GM12874 (cell line): Measurements from ENCODE around the gene UTRN.

Source experiments
- CTCF ChIP-seq: IDR thresholded peaks from 2 replicates; pipeline ENCODE4 v1.5.1; 2011; ENCODE audit warnings: low read depth, mild to moderate bottlenecking, control low read depth, low read length, moderate library complexity; ENCODE audit not compliant: insufficient read depth

The UTRN gene

DNA sequence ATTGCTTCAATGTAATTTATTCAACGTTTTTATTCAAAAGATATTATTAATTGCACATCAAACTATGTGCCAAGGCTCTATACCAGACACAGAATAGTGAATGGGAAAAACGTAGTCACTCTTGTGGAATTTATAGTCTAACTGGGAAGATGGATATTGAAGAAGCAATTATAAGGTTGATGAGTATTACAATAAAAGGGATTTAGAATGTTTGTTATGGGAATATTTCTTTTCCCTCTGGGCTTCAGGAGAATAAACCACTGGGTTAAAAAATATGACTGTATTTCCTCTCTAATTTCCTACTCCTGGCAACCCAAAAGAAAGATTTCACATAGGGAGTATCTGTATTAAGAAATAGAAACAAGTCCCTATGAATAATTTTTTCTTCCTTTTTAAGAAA, 25.1 kb upstream of the UTRN start:
- TF ChIP-seq CTCF: no peak

GRCh38 chr6:144262470-144263369, 22.4 kb upstream of the UTRN start:
- no peak for TF ChIP-seq CTCF

DNA sequence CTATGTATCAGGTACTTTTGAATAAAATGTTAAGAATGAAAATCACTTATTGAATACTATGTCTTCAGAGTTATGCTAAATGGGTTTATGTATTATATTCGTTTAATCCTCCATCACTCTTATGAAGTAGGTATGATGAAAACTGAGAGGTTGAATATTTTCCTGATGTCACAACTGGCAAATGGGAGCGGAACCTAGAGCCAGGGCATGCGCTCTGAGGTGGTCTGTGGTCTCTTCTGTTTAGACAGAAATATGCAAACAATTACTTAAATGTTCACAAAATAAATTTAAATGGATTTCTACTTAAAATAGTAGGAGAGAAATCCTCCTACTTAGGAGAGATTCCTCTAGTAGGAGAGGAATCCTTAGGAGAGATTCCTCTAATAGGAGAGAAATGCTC, 21.3 kb upstream of the UTRN start:
- no peak for TF ChIP-seq CTCF

- TF ChIP-seq CTCF: no peak
Measured at GRCh38 chr6:144264270-144265060, 20.7 kb upstream of the UTRN start.

GRCh38 chr6:144265061-144265357, 20.1 kb upstream of the UTRN start:
- no peak for TF ChIP-seq CTCF

DNA sequence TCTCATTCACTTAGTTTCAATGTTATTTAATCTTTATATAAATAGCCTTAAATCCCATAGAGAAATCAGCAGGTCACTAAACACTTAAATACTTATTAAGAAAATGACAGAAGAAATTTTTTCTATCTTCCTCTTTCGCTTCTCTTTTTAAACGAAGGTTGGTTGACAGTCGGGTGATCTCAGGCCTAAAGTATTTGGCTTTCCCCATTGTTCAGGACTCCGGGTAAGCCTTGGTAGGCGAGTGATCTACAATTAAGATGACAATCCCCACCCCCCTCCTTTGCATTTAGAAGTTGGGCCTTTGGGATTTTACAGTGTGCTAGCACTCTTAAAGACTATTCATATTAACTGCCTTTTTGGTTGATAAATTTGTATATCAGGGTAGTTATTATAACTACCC, 19.7 kb upstream of the UTRN start:
- TF ChIP-seq CTCF: no peak

DNA sequence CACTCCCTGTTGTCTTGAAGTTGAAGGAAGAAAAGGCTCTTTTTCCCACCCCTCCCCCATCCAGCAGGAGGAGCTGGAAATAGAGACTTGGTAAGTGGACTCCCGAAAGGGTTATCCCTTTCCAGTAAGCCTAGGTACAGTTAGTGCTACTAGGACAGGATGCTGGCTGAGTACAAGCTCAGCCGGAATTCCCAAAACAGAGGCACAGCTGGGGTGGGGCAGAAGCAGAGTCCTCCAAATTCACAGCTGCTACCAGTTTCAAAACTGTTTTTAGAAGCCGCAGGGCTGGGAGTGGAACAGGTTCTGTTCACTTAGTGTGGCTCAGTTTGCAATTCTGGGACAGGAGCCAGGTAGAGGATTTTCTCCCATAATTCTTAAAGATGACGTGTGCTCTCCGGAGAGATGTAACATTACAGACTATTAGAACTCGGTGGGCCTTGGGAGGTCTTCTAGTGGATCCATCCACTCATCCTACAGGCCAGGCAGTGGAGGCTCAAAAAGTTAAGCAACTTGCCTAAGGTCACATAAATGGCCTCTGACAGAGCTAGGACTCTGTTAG, 19.0 kb upstream of the UTRN start:
- no peak for TF ChIP-seq CTCF
